Smooth muscle cell (in vitro differentiated cells): ENCODE results near the gene GMDS. TPM values are rescaled to one million over a fixed set of nuclear protein-coding genes. Genes with fewer than 3 reads are reported as not detected.

Source experiments
- DNase-seq: peaks from one replicate; lab custom pipeline; 2025; ENCODE audit not compliant: unreplicated experiment; lab: John Stamatoyannopoulos, UW
- H2AFZ ChIP-seq: fragments of 200-600 bp; sonication (generic); 2 replicates; pipeline ENCODE4 v1.6.0; 2016; ENCODE audit warnings: antibody characterized with exemption, low read depth, mild to moderate bottlenecking
- H3F3A ChIP-seq: fragments of 200-600 bp; sonication (generic); 2 replicates; pipeline ENCODE4 v1.6.0; 2017; ENCODE audit warnings: antibody characterized with exemption, low read depth
- H3K27ac ChIP-seq: fragments of 200-600 bp; sonication (generic); 2 replicates; pipeline ENCODE4 v1.5.1; 2016; ENCODE audit warnings: low read depth, mild to moderate bottlenecking
- H3K27me3 ChIP-seq: fragments of 200-600 bp; sonication (generic); 2 replicates; pipeline ENCODE4 v1.6.1; 2016; ENCODE audit warnings: low read depth, mild to moderate bottlenecking
- H3K36me3 ChIP-seq: fragments of 200-600 bp; sonication (generic); 2 replicates; pipeline ENCODE4 v1.5.1; 2016; ENCODE audit warnings: low read depth
- H3K4me1 ChIP-seq: fragments of 200-600 bp; sonication (generic); 2 replicates; pipeline ENCODE4 v1.5.1; 2016; ENCODE audit warnings: low read depth
- H3K4me2 ChIP-seq: fragments of 200-600 bp; sonication (generic); 2 replicates; pipeline ENCODE4 v1.6.0; 2016; ENCODE audit warnings: mild to moderate bottlenecking
- H3K4me3 ChIP-seq: fragments of 200-600 bp; sonication (generic); 2 replicates; pipeline ENCODE4 v1.5.1; 2016; ENCODE audit warnings: mild to moderate bottlenecking
- H3K79me2 ChIP-seq: fragments of 200-600 bp; sonication (generic); 2 replicates; pipeline ENCODE4 v1.6.0; 2016; ENCODE audit warnings: low read depth, mild to moderate bottlenecking
- H3K9ac ChIP-seq: fragments of 200-600 bp; sonication (generic); 2 replicates; pipeline ENCODE4 v1.6.0; 2016; ENCODE audit warnings: low read depth
- H3K9me3 ChIP-seq: fragments of 200-600 bp; sonication (generic); replicated peaks from 2 replicates; pipeline ENCODE4 v1.5.1; 2016; ENCODE audit warnings: low read depth
- H4K20me1 ChIP-seq: fragments of 200-600 bp; sonication (generic); 2 replicates; pipeline ENCODE4 v1.6.0; 2016; ENCODE audit warnings: low read depth
- CTCF ChIP-seq: fragments of 200-600 bp; sonication (generic); IDR thresholded peaks from 2 replicates; pipeline ENCODE4 v1.5.1; 2017; ENCODE audit warnings: borderline replicate concordance, mild to moderate bottlenecking, antibody characterized with exemption; ENCODE audit not compliant: insufficient read depth, poor library complexity, severe bottlenecking
- WGBS: methylation state at CpG from one replicate; pipeline ENCODE4 v1.1.7; 2016; ENCODE audit warnings: low lambda C conversion rate; 5-methylcytosine and 5-hydroxymethylcytosine counted together
- polyA plus RNA-seq: library from polyadenylated mRNA; unstranded; fragments of >200 nt; fragmentation: Nextera tagmentation; extraction: Ambion mirVana; gene quantifications from 2 replicates; pipeline ENCODE4 v1.2.1, GENCODE V29; 2016
- total RNA-seq: library from RNA; depleted of rRNA; stranded (reverse); fragments of >200 nt; gene quantifications from 2 replicates; pipeline ENCODE4 v1.2.3, GENCODE V29; 2014

The GMDS gene
- total and polyA plus RNA-seq, 2 experiments from 2014 or later, result 3.7 to 8.5 TPM

- no peaks in the 10 kb centered on the region for H4K20me1 ChIP-seq
- H3K9me3 ChIP-seq, result no peaks in the 10 kb centered on the region
- H3K4me3 ChIP-seq, result no peak overlapping the region
- no peak overlapping the region for H3K9ac ChIP-seq
- no peak overlapping the region for H3K27ac ChIP-seq
- 55% methylated on average over 11 of the region's 11 CpGs for WGBS
- no peaks in the 10 kb centered on the region for H3K36me3 ChIP-seq
- no peak for TF ChIP-seq CTCF
- no peak overlapping the region for H2AFZ ChIP-seq
- H3K27me3 ChIP-seq, result no peaks in the 10 kb centered on the region
- no peaks in the 10 kb centered on the region for H3F3A ChIP-seq
- no peaks in the 10 kb centered on the region for H3K4me1 ChIP-seq
- no peaks in the 10 kb centered on the region for H3K79me2 ChIP-seq
- no peak for DNase-seq
- no peak overlapping the region for H3K4me2 ChIP-seq
Measured at GRCh38 chr6:1893470-1894130, 351.8 kb downstream of the GMDS start.

DNA sequence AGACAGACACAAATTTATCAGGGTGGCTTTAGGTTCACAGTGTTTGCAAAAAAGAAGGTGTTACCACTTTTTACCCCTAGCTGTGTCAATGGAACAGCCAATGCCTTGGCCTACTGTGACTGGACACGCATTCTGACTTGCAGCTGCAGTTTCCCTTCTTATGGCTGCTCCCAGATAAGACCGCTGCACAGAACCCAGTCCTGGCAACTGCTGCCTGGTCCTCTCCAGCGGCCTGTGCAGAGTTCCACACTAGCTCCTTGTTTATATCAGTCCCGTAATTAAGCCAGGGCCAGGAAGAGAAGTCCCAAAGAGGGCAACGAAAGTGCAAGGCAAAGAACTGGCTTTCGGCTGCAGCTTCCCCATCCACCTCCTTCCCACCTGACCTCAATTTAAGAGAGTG is 352.7 kb downstream of the GMDS start:
- Histone ChIP-seq H2AFZ (no peak overlapping the region), H3K27me3 (no peaks in the 10 kb centered on the region), H3K4me3 (no peak overlapping the region), H3K9me3 (no peaks in the 10 kb centered on the region), H3K9ac (no peak overlapping the region), H3F3A (no peaks in the 10 kb centered on the region), H3K36me3 (no peaks in the 10 kb centered on the region), H3K4me1 (no peaks in the 10 kb centered on the region), H3K27ac (no peak overlapping the region), H3K79me2 (no peaks in the 10 kb centered on the region), H3K4me2 (no peak overlapping the region), H4K20me1 (no peaks in the 10 kb centered on the region)
- 84% methylated on average over 6 of the region's 6 CpGs for WGBS
- no peak for TF ChIP-seq CTCF
- no peak for DNase-seq

- no peak overlapping the region for H3K4me2 ChIP-seq
- H3K9me3 ChIP-seq, result no peaks in the 10 kb centered on the region
- H3F3A ChIP-seq, result no peaks in the 10 kb centered on the region
- H2AFZ ChIP-seq, result no peak overlapping the region
- H4K20me1 ChIP-seq, result no peaks in the 10 kb centered on the region
- H3K4me3 ChIP-seq, result no peak overlapping the region
- no peak for DNase-seq
- no peak overlapping the region for H3K9ac ChIP-seq
- H3K4me1 ChIP-seq, result no peaks in the 10 kb centered on the region
- H3K79me2 ChIP-seq, result no peaks in the 10 kb centered on the region
- TF ChIP-seq CTCF, result no peak
- no peaks in the 10 kb centered on the region for H3K36me3 ChIP-seq
- no peaks in the 10 kb centered on the region for H3K27me3 ChIP-seq
- WGBS, result 87% methylated on average over 2 of the region's 2 CpGs
- no peak overlapping the region for H3K27ac ChIP-seq
Measured at GRCh38 chr6:1890987-1891386, 354.4 kb downstream of the GMDS start.

DNA sequence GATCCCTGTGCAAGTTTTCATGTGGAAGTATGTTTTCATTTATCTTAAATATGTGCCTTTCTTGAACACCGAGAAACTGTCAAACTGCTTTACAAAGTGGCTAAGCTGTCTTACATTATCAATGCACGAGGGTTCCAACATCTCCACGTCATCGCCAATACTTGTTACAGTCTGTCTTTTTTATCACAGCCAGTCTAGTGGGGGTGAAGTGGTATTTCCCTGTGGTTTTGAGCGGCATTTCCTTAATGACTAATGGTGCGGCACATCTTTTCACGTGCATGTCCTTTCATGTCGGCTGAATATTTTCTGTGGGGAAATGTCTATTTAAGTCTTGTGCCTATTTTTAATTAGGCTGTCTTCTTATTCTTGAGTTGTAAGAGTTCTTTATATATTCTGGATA is 355.3 kb downstream of the GMDS start:
- H3K27ac ChIP-seq, result no peak overlapping the region

More for the DNA sequence above, 355.3 kb downstream of the GMDS start:
- no peak overlapping the region for H3K4me2 ChIP-seq
- no peaks in the 10 kb centered on the region for H3K36me3 ChIP-seq
- no peaks in the 10 kb centered on the region for H3K4me1 ChIP-seq
- no peak overlapping the region for H3K4me3 ChIP-seq
- H2AFZ ChIP-seq, result no peak overlapping the region
- no peak for DNase-seq
- H3K9ac ChIP-seq, result no peak overlapping the region
- TF ChIP-seq CTCF, result no peak
- no peaks in the 10 kb centered on the region for H3K79me2 ChIP-seq
- no peaks in the 10 kb centered on the region for H3K27me3 ChIP-seq
- H3K9me3 ChIP-seq, result no peaks in the 10 kb centered on the region
- WGBS, result 58% methylated on average over 8 of the region's 8 CpGs
- H3F3A ChIP-seq, result no peaks in the 10 kb centered on the region
- H4K20me1 ChIP-seq, result no peaks in the 10 kb centered on the region
